HUDEP-2 (cell line): ENCODE measurements around the gene TOR1AIP2.

ENCODE experiments used
- DNase-seq, 76 experiments: peaks; one replicate each; lab custom pipeline; 2025; ENCODE audit not compliant: unreplicated experiment in 76 of 76; lab: John Stamatoyannopoulos, UW

The TOR1AIP2 gene

DNA sequence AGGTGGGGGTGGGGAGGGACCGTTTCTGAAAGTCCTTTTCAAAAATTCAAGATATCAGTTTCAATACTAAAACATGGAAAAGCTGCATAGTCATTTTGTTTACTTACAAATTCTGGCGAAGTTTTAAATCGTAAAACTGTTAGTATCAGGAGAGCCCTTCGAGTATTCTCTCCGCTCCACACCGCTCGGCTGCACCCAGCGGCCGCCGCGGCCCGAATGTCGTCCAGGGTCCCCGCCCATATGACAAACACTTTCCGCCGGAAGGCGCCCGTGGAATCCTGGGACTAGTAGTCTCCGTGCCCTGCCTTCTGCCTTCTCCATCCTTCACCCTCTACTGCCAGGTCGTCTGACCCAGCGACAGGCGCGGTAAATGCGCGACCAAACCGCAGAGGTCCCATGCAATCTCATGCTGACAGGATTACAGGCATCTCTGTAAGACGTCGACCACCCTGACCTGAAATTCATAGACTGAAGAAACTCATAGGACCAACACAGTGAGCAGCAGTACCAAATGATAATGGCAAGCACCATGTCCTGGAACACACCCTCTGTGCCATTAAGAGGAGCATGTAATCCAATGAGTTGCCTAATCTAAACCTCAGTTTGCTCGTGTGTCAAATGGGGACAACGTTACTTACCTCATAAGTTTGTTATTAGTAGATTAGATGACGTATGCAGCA lies at the start of gene TOR1AIP2:
Gene TOR1AIP2, minus strand, starts transcription at position 218 of the 680 bp plus-strand sequence. CDS start 25,138 bp downstream, outside the sequence.
- DNase-seq = peak in 74 of 76 experiments; percentile 16 to 89 (median 74)

DNA sequence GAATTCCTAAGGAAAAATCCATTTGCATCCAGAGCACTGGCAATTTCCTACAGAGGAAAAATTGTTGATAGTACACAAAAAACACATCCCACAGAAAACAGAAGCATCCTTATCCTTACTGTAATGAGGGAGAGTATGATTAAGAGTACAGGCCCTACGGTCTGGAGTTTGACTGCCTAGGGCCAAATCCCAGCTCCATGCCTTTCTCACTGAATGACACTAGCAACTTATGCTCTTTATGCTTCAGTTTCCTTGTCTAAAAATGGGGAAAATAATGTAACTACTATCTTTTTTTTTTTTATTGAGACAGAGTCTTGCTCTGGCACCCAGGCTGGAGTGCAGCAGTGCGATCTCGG lies 49.2 kb upstream of the TOR1AIP2 start:
- no peak for DNase-seq

DNA sequence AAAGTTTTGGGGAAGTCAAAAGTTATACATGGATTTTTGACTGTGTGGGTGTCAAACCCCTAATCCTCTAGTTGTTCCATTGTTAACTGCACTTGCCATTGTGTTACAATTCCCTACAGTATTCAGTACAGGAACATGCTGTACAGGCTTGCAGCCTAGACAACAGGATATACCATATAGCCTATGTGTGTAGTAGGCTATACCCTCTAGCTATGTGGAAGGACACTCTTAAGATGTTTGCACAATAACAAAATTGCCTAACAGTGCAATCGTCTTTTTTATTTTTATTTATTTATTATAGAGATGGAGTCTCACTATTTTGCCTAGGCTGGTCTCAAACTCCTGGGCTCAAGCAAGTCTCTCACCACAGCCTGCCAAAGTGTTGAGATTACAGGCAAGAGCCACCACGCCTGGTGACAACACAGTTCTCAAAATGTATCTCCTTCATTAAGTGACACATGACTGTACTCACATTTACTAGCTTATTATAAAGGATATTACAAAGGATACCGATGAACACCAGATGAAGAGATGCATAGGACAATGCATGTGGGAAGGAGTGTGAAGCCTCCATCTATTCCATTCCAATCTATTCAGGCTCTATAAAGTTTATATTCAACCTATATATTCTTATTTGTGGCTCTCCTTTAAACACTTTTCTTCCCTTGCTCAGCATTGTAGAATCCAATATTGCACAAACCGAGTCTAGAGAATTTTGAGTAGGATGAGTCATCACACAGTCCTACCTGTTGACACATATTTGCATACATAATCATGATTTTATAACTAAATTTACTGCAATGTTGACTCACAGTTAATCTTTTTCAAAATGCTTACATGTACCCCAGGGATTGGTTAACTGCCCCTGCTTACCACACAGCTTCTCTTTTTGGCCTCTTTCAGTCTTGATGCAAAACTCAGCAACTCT lies 48.6 kb upstream of the TOR1AIP2 start:
- no peak for DNase-seq

DNA sequence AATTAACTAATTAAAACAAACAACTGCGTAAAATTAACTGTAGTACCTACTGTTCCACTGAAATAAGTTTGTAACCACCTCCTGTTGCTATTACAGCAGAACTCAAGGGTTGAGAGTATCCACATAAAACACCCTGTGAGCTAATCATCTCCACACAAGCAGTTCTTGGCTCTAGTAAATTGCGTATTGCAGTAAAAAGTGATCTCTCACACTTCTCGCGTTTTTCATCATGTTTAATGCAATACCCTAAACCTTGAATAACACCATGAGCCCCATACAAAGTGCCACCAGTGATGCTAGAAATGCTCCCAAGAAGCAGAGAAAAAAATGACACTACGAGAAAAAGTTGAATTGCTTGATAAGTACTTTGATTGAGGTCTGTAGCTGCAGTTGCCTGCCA lies 47.7 kb upstream of the TOR1AIP2 start:
- no peak for DNase-seq

GRCh38 chr1:179924268-179924667 lies 46.7 kb upstream of the TOR1AIP2 start:
- no peak for DNase-seq

- DNase-seq = no peak
These were observed 45.4 kb upstream of the TOR1AIP2 start for GRCh38 chr1:179923029-179923428.

DNA sequence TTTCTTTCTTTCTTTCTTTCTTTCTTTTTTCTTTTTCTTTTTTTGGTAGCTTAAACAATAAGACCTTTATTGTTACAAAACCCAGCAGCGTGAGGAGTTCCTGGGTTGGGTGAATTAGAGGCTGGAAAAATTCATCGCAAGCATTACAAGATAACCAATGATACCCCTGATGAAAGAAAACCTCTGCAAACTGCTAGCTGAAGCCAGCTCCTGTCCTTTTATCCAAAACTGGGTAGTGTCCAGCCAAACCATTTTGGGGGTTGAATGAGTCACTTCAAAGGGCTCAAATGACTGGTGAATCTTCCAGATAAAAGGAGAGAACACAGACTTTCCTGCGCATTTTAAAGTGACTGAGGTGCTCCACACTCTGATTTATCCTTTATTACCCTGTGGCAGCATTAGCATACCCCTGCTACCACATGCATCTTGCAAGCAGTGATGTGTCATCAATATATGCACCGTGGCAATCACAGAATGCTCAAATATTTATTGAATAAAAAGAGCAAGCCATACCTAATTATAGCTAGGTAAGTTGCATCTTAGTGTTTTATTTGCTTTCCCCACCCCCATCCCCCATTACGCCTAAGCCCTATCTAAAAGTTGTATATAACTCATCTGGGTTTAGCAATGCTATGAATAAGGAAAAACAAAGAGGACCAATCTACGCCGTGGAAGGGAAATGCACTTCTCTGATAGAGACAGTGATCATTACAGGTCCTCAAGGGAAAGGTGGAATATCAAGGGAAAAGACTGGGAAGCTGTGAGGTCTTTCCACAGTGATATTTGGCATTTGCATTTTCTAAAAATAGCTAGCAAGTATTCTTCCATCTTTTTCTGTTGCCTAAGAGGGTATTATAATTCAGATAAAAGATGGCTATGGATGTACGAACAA lies 44.6 kb upstream of the TOR1AIP2 start:
- no peak for DNase-seq

GRCh38 chr1:179921472-179921871 lies 43.9 kb upstream of the TOR1AIP2 start:
- DNase-seq = no peak

DNA sequence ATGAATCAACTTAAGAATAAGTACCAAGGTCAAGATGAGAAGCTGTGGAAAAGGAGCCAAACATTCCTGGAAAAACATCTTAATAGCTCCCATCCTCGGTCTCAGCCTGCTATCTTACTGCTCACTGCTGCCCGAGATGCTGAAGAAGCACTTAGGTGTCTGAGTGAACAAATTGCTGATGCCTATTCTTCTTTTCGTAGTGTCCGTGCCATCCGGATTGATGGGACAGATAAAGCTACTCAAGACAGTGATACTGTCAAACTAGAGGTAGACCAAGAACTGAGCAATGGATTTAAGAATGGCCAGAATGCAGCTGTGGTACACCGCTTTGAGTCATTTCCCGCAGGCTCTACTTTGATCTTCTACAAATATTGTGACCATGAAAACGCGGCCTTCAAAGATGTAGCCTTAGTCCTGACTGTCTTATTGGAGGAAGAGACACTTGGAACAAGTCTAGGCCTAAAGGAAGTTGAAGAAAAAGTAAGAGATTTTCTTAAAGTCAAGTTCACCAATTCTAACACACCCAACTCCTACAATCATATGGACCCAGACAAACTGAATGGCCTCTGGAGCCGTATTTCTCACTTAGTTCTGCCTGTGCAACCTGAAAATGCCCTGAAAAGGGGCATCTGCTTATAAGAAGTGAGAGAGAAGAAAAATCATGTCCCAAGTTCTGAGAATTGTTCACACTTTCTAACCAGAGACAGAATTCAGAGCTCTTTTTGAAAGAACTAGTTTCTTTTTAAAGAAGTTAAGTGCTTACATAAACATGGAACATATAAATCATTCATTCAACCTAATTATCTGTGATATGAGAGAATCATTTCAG lies 40.2 kb upstream of the TOR1AIP2 start:
- DNase-seq = no peak

DNA sequence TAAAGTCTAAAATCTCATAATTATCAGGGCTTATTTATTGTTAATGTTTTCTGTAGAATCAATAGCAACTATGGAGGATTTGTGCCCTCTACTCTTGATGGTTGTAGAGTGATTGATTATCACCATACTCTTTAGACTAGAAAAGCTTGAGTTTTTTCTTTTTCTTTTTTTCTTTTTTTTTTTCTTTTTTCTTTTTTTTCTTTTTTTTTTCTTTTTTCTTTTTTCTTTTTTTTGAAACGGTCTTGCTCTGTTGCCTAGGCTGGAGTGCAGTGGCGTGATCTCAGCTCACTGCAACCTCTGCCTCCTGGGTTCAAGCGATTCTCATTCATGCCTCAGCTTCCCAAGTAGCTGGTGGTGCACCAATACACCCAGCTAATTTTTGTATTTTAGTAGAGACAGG lies 34.2 kb upstream of the TOR1AIP2 start:
- DNase-seq = no peak

GRCh38 chr1:179910934-179911333 lies 33.3 kb upstream of the TOR1AIP2 start:
- DNase-seq = no peak

DNA sequence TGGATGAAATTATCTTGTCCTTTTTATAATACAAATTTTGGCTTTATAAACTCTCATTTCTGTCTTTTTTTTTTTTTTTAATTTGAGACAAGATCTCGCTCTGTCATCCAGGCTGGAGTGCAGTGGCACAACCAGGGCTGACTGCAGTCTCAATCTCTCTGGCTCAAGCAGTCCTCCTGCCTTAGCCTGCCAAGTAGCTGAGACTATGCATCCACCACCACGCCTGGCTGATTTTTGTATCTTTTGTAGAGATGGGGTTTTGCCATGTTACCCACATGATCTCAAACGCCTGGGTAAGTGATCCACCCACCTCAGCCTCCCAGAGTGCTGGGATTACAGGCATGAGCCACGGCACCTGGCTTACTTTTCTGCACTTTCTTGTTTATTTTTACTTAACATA lies 12.0 kb upstream of the TOR1AIP2 start:
- DNase-seq = peak in 32 of 76 experiments; percentile 1 to 52 (median 13)

DNA sequence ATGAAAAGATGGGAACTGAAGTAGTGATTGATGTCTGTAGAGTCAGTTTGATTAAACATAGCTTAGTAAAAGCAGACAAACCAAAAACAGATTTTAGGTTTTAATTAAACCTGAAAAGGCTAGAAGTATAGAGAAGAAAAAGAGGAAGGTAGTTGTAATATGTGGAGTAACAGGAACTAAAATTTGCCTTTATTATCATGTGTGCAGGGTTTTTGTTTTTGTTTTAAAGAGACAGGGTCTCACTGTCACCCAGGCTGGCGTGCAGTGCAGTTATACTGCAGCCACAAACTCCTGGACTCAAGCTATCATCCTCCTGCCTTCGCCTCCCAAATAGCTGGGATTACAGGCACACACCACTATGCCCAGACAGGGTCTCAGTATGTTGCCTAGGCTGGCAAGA lies 10.5 kb upstream of the TOR1AIP2 start:
- DNase-seq = no peak

GRCh38 chr1:179883745-179884138 lies 6.1 kb upstream of the TOR1AIP2 start:
- peak in 3 of 76 experiments; percentile 1 to 6 (median 3) for DNase-seq

DNA sequence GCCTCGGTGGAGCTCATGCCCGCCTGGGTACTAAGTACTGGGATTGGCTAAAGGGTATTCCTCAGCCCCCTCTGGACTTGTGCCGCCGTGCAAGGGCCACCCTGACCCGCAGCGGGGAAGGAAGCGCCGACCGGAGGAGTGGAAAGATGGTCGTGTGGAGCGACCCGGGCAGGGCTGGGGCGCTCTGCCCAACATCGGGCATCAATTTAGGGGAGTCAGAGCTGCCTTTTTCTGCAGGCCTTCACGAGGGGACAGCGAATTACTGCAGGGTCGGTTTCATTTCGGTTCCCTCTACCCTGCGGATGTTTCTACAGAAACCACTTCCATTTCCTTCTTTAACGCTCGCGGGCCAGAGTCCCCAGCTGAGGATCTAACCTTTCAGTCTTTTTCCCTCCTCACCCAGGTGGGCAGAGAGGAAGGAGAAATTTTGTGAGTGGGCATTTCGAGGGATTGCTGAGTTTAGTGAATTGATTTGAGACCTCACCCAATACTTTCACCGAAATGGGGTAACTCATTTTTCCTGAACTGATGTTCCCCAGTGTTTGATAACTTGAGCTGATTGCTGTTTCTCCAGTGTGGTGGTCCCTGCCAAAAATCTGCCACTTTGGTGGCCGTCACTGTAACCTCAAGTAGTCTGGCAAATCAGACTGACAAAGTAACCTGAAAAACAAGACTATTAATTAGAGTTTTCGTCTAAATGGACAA lies 5.6 kb upstream of the TOR1AIP2 start:
- DNase-seq = peak in 6 of 76 experiments; percentile 42 to 50 (median 45)

DNA sequence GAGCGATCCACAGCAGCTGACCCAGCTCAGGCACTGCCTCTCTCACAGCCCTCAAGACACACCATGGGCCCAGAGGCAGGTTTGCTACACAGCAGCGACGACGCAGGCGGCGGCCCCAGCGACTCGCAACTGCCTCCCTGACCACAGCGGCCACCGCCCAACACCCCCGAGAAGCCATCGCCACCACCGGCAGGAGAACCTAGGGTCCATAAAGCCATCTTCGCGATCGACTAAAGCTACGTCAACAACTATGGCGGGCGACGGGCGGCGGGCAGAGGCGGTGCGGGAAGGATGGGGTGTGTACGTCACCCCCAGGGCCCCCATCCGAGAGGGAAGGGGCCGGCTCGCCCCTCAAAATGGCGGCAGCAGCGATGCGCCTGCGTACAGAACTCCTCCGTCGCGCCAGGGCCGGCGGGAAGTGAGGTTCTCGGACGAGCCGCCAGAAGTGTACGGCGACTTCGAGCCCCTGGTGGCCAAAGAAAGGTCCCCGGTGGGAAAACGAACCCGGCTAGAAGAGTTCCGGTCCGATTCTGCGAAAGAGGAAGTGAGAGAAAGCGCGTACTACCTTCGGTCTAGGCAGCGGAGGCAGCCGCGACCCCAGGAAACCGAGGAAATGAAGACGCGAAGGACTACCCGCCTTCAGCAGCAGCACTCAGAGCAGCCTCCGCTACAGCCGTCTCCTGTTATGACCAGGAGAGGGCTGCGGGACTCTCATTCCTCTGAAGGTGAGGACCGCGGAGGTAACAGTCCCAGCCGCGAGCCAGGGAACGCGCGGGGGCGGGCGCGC lies 4.8 kb upstream of the TOR1AIP2 start, which contains the start of gene TOR1AIP1:
Gene TOR1AIP1, plus strand, starts transcription at position 33 of the 787 bp plus-strand sequence. Its CDS starts 218 bp downstream, at position 251.
- peak; percentile 76 to 99 (median 94) for DNase-seq

GRCh38 chr1:179881642-179882252 lies 4.1 kb upstream of the TOR1AIP2 start:
- peak in 21 of 76 experiments; percentile 31 to 94 (median 77) for DNase-seq

DNA sequence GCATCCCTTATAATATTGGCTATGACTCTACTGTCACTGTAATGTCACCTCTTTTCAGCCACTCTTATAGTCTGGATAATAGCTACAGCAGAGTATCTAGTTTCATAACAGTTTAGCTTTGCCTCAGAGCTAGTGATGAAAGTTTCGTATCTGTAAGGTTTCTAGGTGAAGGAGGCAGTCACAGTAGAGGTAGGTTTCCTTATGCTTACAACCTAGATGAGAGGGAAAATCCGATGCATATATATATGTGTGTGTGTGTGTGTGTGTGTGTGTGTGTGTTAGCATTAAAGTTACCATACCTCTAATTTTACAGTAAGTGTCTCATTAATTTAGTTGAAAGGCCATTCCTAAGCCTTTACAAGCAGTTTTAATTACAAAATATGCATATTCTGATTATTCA lies 2.2 kb upstream of the TOR1AIP2 start:
- DNase-seq = no peak
